HG02943 (cell line): ENCODE results near the gene STPG1.

Source experiments
- ATAC-seq: cut with Tn5 transposase; IDR thresholded peaks from one replicate; pipeline ENCODE4 v1.9.1; 2021; ENCODE audit warnings: mild to moderate bottlenecking, low read depth, moderate library complexity; ENCODE audit not compliant: unreplicated experiment

The STPG1 gene

GRCh38 chr1:24374891-24375786 is 38.4 kb downstream of the STPG1 start:
- ATAC-seq: no peak

DNA sequence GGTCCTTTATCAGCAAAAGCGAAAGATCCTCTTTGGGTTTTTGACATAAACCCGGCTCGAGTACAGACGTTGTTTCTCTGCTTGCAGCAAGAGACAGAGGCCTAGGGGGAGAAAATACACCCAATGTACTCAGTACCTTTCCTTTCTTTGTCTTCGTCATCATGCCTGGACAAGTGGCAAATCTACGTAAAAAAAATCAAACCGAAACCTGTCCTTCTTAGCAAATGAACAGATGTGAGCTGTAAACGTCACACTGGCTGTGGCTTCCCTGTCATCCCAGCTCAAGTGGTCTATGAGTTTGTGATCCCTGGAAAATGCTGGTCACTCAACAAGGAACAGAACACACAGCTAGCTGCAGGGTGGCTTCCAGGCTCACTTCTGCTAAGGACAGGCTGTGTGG is 39.9 kb downstream of the STPG1 start:
- ATAC-seq: no peak

GRCh38 chr1:24373044-24373443 is 40.5 kb downstream of the STPG1 start:
- no peak for ATAC-seq

DNA sequence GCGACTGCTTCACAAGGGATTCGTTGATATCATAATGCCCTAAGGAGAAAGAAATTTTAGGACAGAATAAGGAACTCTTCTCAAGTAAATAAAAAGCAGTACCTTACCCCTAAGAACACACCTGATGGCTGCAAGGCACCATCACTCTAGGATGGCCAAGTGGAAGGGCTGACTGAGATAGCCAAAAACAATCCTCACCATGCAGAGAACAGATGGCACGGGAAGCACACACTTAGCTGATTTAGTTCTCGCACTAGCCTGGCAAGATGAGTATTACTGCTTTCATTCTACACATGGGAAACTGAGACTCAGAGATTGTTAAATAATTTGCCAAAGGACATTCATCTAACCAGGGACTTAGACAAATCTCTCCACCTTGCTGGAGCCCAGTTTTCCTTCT is 43.8 kb downstream of the STPG1 start:
- no peak for ATAC-seq

- ATAC-seq: no peak
These were observed 44.4 kb downstream of the STPG1 start for GRCh38 chr1:24369199-24369598.

- ATAC-seq: no peak
These were observed 46.9 kb downstream of the STPG1 start for GRCh38 chr1:24366707-24367106.

DNA sequence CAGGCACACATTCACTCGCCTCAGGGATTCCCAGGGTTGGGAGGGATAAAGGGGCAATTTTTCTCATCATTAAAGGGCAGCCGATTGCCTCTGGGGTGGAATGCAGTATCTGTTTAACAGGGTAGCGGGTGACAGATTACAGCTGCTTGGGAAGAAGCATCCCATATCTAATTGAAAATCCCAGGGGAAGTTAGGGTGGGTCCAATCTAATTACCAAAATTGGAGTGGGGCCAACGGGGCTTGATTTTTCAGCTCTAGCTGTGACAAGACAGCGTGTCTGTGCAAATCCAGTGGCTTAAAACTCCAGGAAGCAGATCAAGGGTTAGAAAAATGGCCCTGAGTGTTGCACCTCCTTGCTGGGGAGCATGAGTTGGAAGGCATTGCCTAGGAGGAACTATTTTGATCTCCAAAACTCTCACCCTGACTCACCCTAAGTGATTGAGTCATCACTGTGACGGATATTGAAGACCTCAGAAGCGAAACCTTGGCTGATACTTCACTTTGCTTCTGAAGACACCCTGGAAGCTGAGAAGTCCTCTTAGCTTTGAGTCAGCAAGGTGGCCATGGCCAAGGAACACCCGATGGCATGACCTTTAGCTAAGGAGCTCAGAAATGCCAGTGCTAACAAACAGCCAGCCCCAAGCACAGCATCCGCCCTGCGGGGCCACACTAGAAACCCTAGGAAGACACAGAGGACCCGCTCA is 48.5 kb downstream of the STPG1 start:
- no peak for ATAC-seq

DNA sequence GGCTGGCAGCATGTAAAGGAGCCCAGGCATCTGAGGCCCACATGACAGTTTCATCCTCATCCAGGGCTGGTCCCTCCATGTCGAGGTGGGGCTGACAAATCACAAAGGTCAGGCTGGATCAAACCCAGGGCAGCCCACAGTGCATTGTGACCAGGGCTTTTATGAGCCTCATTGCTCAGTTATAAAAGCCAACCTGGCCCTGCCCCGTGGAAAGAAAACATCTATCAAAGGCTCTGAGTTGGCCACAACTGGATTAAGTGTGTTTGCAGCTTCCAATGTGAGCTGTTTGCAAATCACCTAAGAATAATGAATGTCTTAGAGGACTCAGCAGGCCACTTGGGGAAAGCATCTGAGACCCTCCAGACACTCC is 49.0 kb downstream of the STPG1 start:
- ATAC-seq: no peak

DNA sequence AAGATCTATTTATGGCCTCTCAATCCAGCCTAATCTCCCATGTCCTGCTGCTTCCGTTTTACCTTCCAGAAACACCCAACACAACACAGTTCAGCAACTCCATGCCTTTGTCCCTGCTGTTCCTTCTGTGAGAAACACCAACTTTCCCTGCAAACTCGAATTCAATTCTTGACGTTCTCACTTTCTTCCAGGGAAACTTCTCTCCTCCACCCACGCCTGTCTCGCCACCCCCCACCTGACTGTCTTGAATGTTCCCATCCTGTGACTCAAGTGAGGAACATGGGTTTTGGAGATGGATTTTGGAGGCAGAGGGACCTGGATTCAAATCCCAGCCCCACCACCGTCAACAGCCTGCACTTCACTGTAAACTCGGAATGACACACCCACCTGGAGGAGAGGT is 49.6 kb downstream of the STPG1 start:
- ATAC-seq: no peak

- no peak for ATAC-seq
These were observed 50.5 kb downstream of the STPG1 start for GRCh38 chr1:24362982-24363614.

DNA sequence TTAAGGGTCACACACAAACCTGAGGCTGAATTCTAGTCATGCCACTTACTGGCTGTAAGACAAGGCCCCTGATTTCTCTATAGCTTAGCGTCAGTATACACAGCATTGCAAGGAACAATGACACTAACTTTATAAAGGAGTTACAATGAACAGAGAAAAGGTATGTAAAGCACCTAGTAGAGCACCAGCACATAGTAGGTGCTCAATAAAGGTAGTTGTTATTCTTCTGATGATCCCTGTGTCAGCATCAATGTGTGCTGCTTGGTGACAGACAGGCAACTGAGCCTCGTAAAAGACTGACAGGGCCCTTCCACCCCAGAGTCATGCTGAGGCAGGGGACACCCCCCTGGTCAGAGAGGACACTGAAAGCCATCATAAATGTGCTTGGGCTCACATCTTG is 51.2 kb downstream of the STPG1 start:
- no peak for ATAC-seq

GRCh38 chr1:24361811-24362210 is 51.8 kb downstream of the STPG1 start:
- no peak for ATAC-seq

DNA sequence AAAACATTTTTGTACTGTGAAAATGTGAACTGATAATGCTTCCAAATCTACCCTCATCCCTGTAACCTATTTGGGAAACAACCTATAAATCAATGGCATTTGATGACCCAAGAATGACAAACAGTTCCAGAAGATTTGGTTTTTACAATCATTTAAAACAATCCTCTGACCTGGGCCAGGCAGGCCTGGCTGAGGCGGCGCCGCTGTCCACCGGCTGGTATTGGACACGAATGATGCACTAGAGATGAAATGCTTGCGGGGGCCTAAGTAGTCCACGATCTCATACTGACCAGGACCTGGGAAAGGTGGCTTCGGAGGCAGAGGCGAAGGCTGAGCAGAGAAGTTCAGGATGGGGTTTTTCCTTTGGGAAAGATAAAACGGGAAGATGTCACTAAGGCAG is 52.9 kb downstream of the STPG1 start:
- ATAC-seq: no peak

GRCh38 chr1:24357038-24357437 is 56.5 kb downstream of the STPG1 start:
- no peak for ATAC-seq

DNA sequence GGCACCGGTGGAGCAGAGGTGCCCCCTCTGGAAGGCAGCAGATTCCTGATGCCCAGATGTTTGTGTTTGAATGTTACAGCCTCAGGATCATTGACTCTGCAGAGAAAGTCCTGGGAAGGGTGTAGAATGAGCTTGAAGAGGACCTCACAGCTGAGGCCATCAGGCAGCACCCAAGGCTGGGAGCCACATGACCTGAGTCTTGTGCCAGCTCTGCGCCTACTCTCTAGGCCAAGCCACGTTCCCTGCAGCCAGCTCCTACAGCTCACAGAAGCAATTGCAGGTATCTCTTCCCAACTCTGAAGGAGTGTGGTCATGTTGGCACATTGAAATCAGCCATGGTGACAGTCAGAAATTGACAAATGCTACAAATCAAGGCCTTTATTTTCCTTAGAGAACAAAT is 58.1 kb downstream of the STPG1 start:
- no peak for ATAC-seq

DNA sequence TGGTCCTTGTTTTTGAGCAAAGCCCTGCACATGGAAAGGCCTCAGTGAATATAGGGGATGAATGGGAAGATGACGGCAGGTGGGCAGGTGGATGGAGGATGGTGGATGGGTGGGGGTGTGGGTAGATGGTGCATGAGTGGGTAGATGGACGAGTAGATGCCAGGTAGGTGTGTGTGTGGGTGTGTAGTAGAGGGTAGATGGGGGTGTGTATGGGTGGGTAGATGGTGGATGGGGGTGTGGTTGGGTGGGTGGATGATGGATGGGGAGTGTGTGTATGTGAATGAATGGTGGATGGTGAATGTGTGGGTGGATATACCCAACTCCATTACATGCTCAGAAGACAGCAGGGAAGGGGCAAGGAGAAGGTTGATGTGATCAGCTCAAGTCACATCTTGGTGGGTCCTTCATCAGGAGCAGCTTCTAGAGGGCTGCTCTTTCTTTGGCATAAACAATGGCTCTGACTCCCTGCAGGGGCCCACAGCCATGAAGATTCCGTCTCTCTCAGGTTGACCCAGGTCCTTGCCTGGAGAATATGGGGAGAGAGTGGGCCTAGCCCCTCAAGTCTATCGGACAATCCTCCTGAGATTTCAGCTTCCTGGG is 60.2 kb downstream of the STPG1 start:
- ATAC-seq: no peak

DNA sequence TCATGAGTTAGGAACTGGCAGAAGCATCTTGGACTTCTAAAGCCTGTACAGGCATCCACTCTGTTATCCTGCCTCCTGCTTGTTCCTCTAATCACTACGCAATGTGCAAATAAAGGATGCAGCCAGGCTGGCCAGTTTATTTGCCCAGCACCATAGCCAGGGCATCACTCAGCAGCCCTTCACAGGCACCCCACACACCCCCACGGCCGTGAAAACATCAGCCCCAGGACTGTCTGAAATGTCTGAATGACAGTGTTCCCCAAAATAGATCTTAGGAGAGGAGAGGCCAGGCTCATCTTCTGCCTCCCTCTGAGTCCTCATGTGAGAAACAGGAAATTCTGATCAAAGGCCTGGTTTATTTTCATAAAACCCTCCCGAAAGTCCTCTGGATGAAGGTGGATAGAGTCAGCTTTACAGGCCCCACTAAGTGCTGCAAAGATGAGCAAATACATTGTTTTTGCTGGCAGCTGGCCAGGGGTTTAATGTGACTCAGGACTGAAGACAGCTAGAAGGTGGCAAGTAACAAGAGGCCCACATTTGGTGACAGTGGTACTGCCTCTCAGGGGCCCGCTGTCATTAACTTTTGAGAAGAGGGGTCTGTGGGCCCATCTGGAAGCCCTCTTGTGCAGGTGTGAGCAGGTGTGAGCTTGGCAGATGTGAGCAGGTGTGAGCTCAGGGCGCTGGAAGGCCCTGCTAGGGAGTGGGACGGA is 61.5 kb downstream of the STPG1 start:
- ATAC-seq: no peak

GRCh38 chr1:24351247-24351646 is 62.3 kb downstream of the STPG1 start:
- no peak for ATAC-seq

DNA sequence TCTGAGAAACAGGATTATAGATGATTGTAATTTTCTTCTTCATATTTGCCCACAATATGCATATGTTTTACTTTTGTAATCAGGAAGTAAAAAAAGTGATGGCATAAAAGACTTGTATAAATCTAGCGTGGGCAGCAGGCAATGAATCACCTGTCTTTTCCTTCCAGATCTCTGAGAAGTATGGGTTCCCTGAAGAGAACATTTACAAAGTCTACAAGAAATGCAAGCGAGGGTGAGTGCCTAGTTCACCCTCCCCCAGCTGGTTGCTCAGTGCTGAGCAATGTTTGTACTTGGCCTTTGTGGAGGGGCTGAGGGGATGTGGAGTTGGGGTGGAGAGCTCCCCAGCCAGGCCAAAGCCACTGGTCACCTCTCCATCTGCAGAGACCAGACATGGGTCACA is 63.7 kb downstream of the STPG1 start:
- no peak for ATAC-seq

GRCh38 chr1:24348196-24348595 is 65.4 kb downstream of the STPG1 start:
- no peak for ATAC-seq
